Activated CD4-positive, alpha-beta T cell treated with anti-CD3 and anti-CD28 coated beads for 24 hours (primary cell): ENCODE measurements around the gene USP17L13.
"Not testable (repeated sequence)": the region's sequence is repeated elsewhere in the genome, so short reads cannot be mapped to it uniquely, and the experiment has no call there.

Experiments
- DNase-seq, 2 donors: peaks; one replicate each; pipeline ENCODE4 v3.0.0-alpha.2; 2020; ENCODE audit warnings: low read depth in 2 of 2

The USP17L13 gene

GRCh38 chr4:9224596-9224995 lies at the start of gene USP17L13:
TSS of gene USP17L13 (plus strand) at chr4:9224896. CDS start at chr4:9224896, 0 bp downstream.
- DNase-seq = not testable (repeated sequence)

- not testable (repeated sequence) for DNase-seq
Observed at GRCh38 chr4:9210357-9210756, 14.3 kb upstream of the USP17L13 start, which contains the start of gene USP17L10. TSS of gene USP17L10 (plus strand) at chr4:9210657. CDS start at chr4:9210657, 0 bp downstream.

- not testable (repeated sequence) for DNase-seq
Observed at GRCh38 chr4:9214701-9215100, 10.0 kb upstream of the USP17L13 start.

- not testable (repeated sequence) for DNase-seq
Observed at GRCh38 chr4:9215105-9215504, 9.6 kb upstream of the USP17L13 start, which contains the start of gene USP17L11. TSS of gene USP17L11 (plus strand) at chr4:9215405. CDS start at chr4:9215405, 0 bp downstream.

GRCh38 chr4:9219852-9220251 lies 4.8 kb upstream of the USP17L13 start, which contains the start of gene USP17L12:
TSS of gene USP17L12 (plus strand) at chr4:9220152. CDS start at chr4:9220152, 0 bp downstream.
- DNase-seq = not testable (repeated sequence)

- DNase-seq = not testable (repeated sequence)
Observed at GRCh38 chr4:9230249-9230648, 5.6 kb downstream of the USP17L13 start.

GRCh38 chr4:9234085-9234484 lies 9.4 kb downstream of the USP17L13 start, which contains the start of gene USP17L15:
TSS of gene USP17L15 (plus strand) at chr4:9234385. CDS start at chr4:9234385, 0 bp downstream.
- not testable (repeated sequence) for DNase-seq

- not testable (repeated sequence) for DNase-seq
Observed at GRCh38 chr4:9238461-9238860, 13.8 kb downstream of the USP17L13 start.

GRCh38 chr4:9243579-9243978 lies 18.9 kb downstream of the USP17L13 start, which contains the start of gene USP17L17:
TSS of gene USP17L17 (plus strand) at chr4:9243879. CDS start at chr4:9243879, 0 bp downstream.
- DNase-seq = not testable (repeated sequence)

GRCh38 chr4:9247953-9248680 lies 23.4 kb downstream of the USP17L13 start, which contains the start of gene USP17L18:
TSS of gene USP17L18 (plus strand) at chr4:9248630. CDS start at chr4:9248630, 0 bp downstream.
- not testable (repeated sequence) for DNase-seq

- DNase-seq = not testable (repeated sequence)
Observed at GRCh38 chr4:9253078-9253477, 28.4 kb downstream of the USP17L13 start, which contains the start of gene USP17L19. TSS of gene USP17L19 (plus strand) at chr4:9253378. CDS start at chr4:9253378, 0 bp downstream.

GRCh38 chr4:9257824-9258223 lies 33.1 kb downstream of the USP17L13 start, which contains the start of gene USP17L20:
TSS of gene USP17L20 (plus strand) at chr4:9258124. CDS start at chr4:9258124, 0 bp downstream.
- not testable (repeated sequence) for DNase-seq

GRCh38 chr4:9262572-9262971 lies 37.9 kb downstream of the USP17L13 start, which contains the start of gene USP17L21:
TSS of gene USP17L21 (plus strand) at chr4:9262872. CDS start at chr4:9262872, 0 bp downstream.
- DNase-seq = not testable (repeated sequence)

GRCh38 chr4:9267319-9267718 lies 42.6 kb downstream of the USP17L13 start, which contains the start of gene USP17L22:
TSS of gene USP17L22 (plus strand) at chr4:9267619. CDS start at chr4:9267619, 0 bp downstream.
- DNase-seq = not testable (repeated sequence)

- not testable (repeated sequence) for DNase-seq
Observed at GRCh38 chr4:9271719-9272118, 47.0 kb downstream of the USP17L13 start.
